ENCODE results near the gene SAMHD1.
"Not testable (repeated sequence)": the region's sequence is repeated elsewhere in the genome, so short reads cannot be mapped to it uniquely, and the experiment has no call there.

The SAMHD1 gene

GRCh38 chr20:36951979-36952738, 651 bp upstream of the SAMHD1 start:
- DNase-seq: no peak

GRCh38 chr20:36950414-36951197, 902 bp downstream of the SAMHD1 start:
- no peak for DNase-seq

GRCh38 chr20:36941401-36941835, 10.1 kb downstream of the SAMHD1 start:
- DNase-seq: no peak

- DNase-seq: no peak
Observed at GRCh38 chr20:36937402-36937770, 14.1 kb downstream of the SAMHD1 start.

- not testable (repeated sequence) for DNase-seq
Observed at GRCh38 chr20:36936761-36937401, 14.6 kb downstream of the SAMHD1 start.

GRCh38 chr20:36936341-36936740, 15.2 kb downstream of the SAMHD1 start:
- no peak for DNase-seq

- not testable (repeated sequence) for DNase-seq
Observed at GRCh38 chr20:36933571-36933970, 17.9 kb downstream of the SAMHD1 start.

- DNase-seq: no peak
Observed at GRCh38 chr20:36932476-36933426, 18.8 kb downstream of the SAMHD1 start.

GRCh38 chr20:36932067-36932466, 19.4 kb downstream of the SAMHD1 start:
- not testable (repeated sequence) for DNase-seq

- no peak for DNase-seq
Observed at GRCh38 chr20:36929691-36930090, 21.8 kb downstream of the SAMHD1 start.

GRCh38 chr20:36929290-36929689, 22.2 kb downstream of the SAMHD1 start:
- DNase-seq: no peak

GRCh38 chr20:36927704-36928103, 23.8 kb downstream of the SAMHD1 start:
- DNase-seq: no peak

GRCh38 chr20:36926653-36927200, 24.8 kb downstream of the SAMHD1 start:
- no peak for DNase-seq

GRCh38 chr20:36925234-36925633, 26.3 kb downstream of the SAMHD1 start:
- no peak for DNase-seq

GRCh38 chr20:36924167-36925045, 27.1 kb downstream of the SAMHD1 start:
- DNase-seq: no peak

GRCh38 chr20:36920334-36920730, 31.2 kb downstream of the SAMHD1 start:
- DNase-seq: no peak

- peak; percentile 45 for DNase-seq
Observed at GRCh38 chr20:36919715-36920333, 31.7 kb downstream of the SAMHD1 start.

- DNase-seq: no peak
Observed at GRCh38 chr20:36917943-36918342, 33.6 kb downstream of the SAMHD1 start.

GRCh38 chr20:36917240-36917639, 34.3 kb downstream of the SAMHD1 start:
- DNase-seq: no peak

- no peak for DNase-seq
Observed at GRCh38 chr20:36916199-36916598, 35.3 kb downstream of the SAMHD1 start.

GRCh38 chr20:36908603-36909002, 42.9 kb downstream of the SAMHD1 start:
- no peak for DNase-seq

Data from retina (tissue), 1 donor.